ENCODE measurements around the gene ACTL8.

ACTL8 gene

GRCh38 chr1:17735348-17735747 is 19.8 kb upstream of the ACTL8 start:
- DNase-seq (ENCODE audit: low read depth in 1 of 2, low spot score in 1 of 2): no peak
- no peak for TF ChIP-seq GABPA (IDR thresholded peaks at IDR 0.05; ENCODE audit: low read depth)
- TF ChIP-seq, protein P1, sequence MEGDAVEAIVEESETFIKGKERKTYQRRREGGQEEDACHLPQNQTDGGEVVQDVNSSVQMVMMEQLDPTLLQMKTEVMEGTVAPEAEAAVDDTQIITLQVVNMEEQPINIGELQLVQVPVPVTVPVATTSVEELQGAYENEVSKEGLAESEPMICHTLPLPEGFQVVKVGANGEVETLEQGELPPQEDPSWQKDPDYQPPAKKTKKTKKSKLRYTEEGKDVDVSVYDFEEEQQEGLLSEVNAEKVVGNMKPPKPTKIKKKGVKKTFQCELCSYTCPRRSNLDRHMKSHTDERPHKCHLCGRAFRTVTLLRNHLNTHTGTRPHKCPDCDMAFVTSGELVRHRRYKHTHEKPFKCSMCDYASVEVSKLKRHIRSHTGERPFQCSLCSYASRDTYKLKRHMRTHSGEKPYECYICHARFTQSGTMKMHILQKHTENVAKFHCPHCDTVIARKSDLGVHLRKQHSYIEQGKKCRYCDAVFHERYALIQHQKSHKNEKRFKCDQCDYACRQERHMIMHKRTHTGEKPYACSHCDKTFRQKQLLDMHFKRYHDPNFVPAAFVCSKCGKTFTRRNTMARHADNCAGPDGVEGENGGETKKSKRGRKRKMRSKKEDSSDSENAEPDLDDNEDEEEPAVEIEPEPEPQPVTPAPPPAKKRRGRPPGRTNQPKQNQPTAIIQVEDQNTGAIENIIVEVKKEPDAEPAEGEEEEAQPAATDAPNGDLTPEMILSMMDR (IDR thresholded peaks at IDR 0.05; ENCODE audit: insufficient read depth, low read length): no peak
- TF ChIP-seq SPI1 (IDR thresholded peaks at IDR 0.05; ENCODE audit: borderline replicate concordance, low read depth): no peak
- no peak for TF ChIP-seq POLR2AphosphoS5 (IDR thresholded peaks at IDR 0.05; ENCODE audit: low read depth)
- no peak for TF ChIP-seq REST (IDR thresholded peaks at IDR 0.05; ENCODE audit: insufficient replicate concordance, low read depth)

GRCh38 chr1:17735793-17736192 is 19.3 kb upstream of the ACTL8 start:
- H3K4me3 ChIP-seq (replicated peaks; ENCODE audit: insufficient read depth, low read length): no peak overlapping the region
- no peaks in the 10 kb centered on the region for H3K27me3 ChIP-seq (ENCODE audit: insufficient read depth, poor library complexity, severe bottlenecking)
- TF ChIP-seq REST (IDR thresholded peaks at IDR 0.05; ENCODE audit: insufficient replicate concordance, low read depth): no peak
- TF ChIP-seq, protein P1 (IDR thresholded peaks at IDR 0.05; ENCODE audit: insufficient read depth, low read length): no peak
- no peak for TF ChIP-seq POLR2AphosphoS5 (IDR thresholded peaks at IDR 0.05; ENCODE audit: low read depth)
- no peak for TF ChIP-seq GABPA (IDR thresholded peaks at IDR 0.05; ENCODE audit: low read depth)
- TF ChIP-seq SPI1 (IDR thresholded peaks at IDR 0.05; ENCODE audit: borderline replicate concordance, low read depth): no peak
- no peak for DNase-seq (ENCODE audit: low read depth in 1 of 2, low spot score in 1 of 2)
- H3K27ac ChIP-seq (replicated peaks): no peak overlapping the region

More at GRCh38 chr1:17735348-17735747, 19.8 kb upstream of the ACTL8 start:
- Histone ChIP-seq H3K27ac (replicated peaks) (no peak overlapping the region), H3K27me3 (ENCODE audit: insufficient read depth, poor library complexity, severe bottlenecking) (no peaks in the 10 kb centered on the region), H3K4me3 (replicated peaks; ENCODE audit: insufficient read depth, low read length) (no peak overlapping the region)

DNA sequence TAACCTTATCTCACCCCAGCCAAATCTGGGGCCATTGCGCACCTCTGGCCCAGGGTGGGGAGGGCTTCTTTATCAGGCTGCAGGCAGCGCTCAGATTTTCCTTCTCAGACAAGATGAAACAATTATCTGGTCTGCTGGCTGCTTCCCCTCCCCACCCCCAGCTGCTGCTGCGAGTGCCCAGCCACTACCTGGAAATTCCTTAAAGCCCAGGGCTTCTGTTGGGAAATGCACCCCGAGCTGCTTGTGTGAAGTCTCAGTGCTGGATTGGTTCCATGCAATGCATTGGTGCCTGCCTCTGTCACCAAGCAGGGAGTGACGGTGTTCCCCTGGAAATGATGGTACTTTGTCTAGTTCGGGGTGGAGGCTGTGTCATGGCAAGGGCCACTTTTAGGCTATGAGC is 18.5 kb upstream of the ACTL8 start:
- H3K27me3 ChIP-seq (ENCODE audit: insufficient read depth, poor library complexity, severe bottlenecking): no peaks in the 10 kb centered on the region
- DNase-seq (ENCODE audit: low read depth in 1 of 2, low spot score in 1 of 2): no peak
- no peak overlapping the region for H3K27ac ChIP-seq (replicated peaks)
- TF ChIP-seq POLR2AphosphoS5 (IDR thresholded peaks at IDR 0.05; ENCODE audit: low read depth) (no peak), SPI1 (IDR thresholded peaks at IDR 0.05; ENCODE audit: borderline replicate concordance, low read depth) (no peak), GABPA (IDR thresholded peaks at IDR 0.05; ENCODE audit: low read depth) (no peak), REST (IDR thresholded peaks at IDR 0.05; ENCODE audit: insufficient replicate concordance, low read depth) (no peak)
- TF ChIP-seq, protein P1 (IDR thresholded peaks at IDR 0.05; ENCODE audit: insufficient read depth, low read length): no peak
- H3K4me3 ChIP-seq (replicated peaks; ENCODE audit: insufficient read depth, low read length): no peak overlapping the region
